ENCODE results near the gene IFIT3. TPM values are rescaled to one million over a fixed set of nuclear protein-coding genes. Genes with fewer than 3 reads are reported as not detected.
"Not testable (repeated sequence)": the region's sequence is repeated elsewhere in the genome, so short reads cannot be mapped to it uniquely, and the experiment has no call there.

The IFIT3 gene
- total RNA-seq, 1 donor from 2014 or later = not detected

DNA sequence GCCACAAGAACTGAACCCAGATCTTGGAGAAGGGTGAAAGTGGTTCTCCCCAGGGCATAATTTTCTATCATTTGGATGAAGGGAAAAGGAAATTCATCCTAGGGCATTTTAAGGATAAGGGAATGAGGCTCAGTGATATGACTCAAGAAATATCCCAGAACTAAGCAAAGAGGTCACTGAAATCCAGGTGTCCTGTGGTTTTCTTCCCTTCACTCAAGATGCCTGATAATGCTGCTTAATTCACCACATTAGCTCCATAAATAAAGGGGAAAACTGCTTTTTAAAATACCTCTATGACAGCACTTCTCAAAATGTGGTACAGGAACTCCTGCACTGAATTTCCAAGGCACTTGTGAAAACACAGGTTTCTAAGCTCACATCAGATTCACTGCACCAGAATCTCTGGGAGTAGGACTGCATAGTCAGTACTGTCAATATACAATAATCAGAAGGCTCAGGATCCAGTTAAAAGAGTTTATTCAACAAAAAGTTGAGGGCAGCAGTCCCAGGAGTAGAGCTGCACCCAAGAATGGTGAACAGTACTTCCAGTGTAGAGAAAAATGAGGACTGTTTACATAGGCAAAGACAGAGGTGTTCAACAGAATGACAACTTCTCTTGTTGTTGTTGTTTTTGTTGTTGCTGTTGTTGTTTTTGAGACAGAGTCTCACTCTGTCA is 2.9 kb downstream of the IFIT3 start:
- no peaks in the 10 kb centered on the region for H3K9me3 Mint-ChIP-seq
- Histone ChIP-seq H3K27me3 (no peaks in the 10 kb centered on the region), H3K9me3 (ENCODE audit: low read depth) (no peaks in the 10 kb centered on the region), H3K36me3 (no peaks in the 10 kb centered on the region), H3K9ac (no peak overlapping the region), H3K79me2 (ENCODE audit: low read depth) (no peaks in the 10 kb centered on the region), H2AFZ (replicated peaks) (no peak overlapping the region), H3K4me1 (peaks cover 36% of the 10 kb centered on the region), H3K27ac (no peak overlapping the region), H3K4me2 (no peak overlapping the region), H4K20me1 (ENCODE audit: low read depth) (no peaks in the 10 kb centered on the region), H3K4me3 (no peak overlapping the region), H3F3A (ENCODE audit: low read depth) (peaks cover 13% of the 10 kb centered on the region)
- DNase-seq (ENCODE audit: low spot score) = no peak
- no peak overlapping the region for H3K27ac Mint-ChIP-seq
- TF ChIP-seq EZH2 (IDR thresholded peaks at IDR 0.05) (no peak), EZH2phosphoT487 (IDR thresholded peaks at IDR 0.05) (no peak)
- TF ChIP-seq, protein P1, sequence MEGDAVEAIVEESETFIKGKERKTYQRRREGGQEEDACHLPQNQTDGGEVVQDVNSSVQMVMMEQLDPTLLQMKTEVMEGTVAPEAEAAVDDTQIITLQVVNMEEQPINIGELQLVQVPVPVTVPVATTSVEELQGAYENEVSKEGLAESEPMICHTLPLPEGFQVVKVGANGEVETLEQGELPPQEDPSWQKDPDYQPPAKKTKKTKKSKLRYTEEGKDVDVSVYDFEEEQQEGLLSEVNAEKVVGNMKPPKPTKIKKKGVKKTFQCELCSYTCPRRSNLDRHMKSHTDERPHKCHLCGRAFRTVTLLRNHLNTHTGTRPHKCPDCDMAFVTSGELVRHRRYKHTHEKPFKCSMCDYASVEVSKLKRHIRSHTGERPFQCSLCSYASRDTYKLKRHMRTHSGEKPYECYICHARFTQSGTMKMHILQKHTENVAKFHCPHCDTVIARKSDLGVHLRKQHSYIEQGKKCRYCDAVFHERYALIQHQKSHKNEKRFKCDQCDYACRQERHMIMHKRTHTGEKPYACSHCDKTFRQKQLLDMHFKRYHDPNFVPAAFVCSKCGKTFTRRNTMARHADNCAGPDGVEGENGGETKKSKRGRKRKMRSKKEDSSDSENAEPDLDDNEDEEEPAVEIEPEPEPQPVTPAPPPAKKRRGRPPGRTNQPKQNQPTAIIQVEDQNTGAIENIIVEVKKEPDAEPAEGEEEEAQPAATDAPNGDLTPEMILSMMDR (IDR thresholded peaks at IDR 0.05) = no peak
- H3K4me3 Mint-ChIP-seq = no peak overlapping the region
- H3K27me3 Mint-ChIP-seq (ENCODE audit: insufficient read depth, low read depth) = peaks cover 11% of the 10 kb centered on the region
- H3K4me1 Mint-ChIP-seq = peaks cover 52% of the 10 kb centered on the region
- no peaks in the 10 kb centered on the region for H3K36me3 Mint-ChIP-seq

DNA sequence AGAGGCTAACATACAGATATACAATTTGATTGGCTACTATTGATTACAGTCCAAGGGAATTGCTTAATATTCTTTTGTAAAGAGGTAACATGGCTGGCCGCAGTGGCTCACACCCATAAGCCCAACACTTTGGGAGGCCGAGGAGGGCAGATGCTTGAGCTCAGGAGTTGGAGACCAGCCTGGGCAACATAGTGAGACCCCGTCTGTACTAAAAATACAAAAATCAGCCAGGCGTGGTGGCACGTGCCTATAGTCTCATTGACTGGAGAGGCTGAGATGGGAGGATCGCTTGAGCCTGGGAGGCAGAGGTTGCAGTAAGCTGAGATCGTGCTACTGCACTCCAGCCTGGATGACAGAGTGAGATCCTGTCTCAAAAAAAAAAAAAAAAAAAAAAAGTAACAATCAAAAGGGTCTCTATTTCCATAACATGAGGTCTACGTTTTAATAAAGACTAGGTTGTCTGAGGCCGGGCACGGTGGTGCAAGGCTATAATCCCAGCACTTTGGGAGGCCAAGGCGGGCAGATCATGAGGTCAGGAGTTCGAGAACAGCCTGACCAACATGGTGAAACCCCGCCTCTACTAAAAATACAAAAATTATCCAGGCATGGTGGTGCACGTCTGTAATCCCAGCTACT is 3.8 kb downstream of the IFIT3 start:
- H3K9ac ChIP-seq; DNase-seq (ENCODE audit: low spot score); H3K27ac ChIP-seq; H3K4me3 ChIP-seq; H3K79me2 ChIP-seq (ENCODE audit: low read depth); H3K36me3 ChIP-seq; H3K36me3 Mint-ChIP-seq; H3K4me2 ChIP-seq; H3K9me3 Mint-ChIP-seq; H3K27me3 ChIP-seq; H2AFZ ChIP-seq (replicated peaks); H3K27ac Mint-ChIP-seq; H3K9me3 ChIP-seq (ENCODE audit: low read depth); H4K20me1 ChIP-seq (ENCODE audit: low read depth); H3K4me3 Mint-ChIP-seq: not testable (repeated sequence)
- peaks cover 52% of the 10 kb centered on the region for H3K4me1 Mint-ChIP-seq
- peaks cover 11% of the 10 kb centered on the region for H3K27me3 Mint-ChIP-seq (ENCODE audit: insufficient read depth, low read depth)
- Histone ChIP-seq H3F3A (ENCODE audit: low read depth) (peaks cover 13% of the 10 kb centered on the region), H3K4me1 (peaks cover 36% of the 10 kb centered on the region)

GRCh38 chr10:89332123-89332633 is 4.4 kb downstream of the IFIT3 start:
- Histone ChIP-seq H3K9ac (no peak overlapping the region), H4K20me1 (ENCODE audit: low read depth) (no peaks in the 10 kb centered on the region), H3K4me1 (peaks cover 36% of the 10 kb centered on the region), H3K36me3 (no peaks in the 10 kb centered on the region), H3K79me2 (ENCODE audit: low read depth) (no peaks in the 10 kb centered on the region), H3K27me3 (no peaks in the 10 kb centered on the region), H3K9me3 (ENCODE audit: low read depth) (no peaks in the 10 kb centered on the region), H3K27ac (no peak overlapping the region), H3K4me2 (peak overlapping the region; percentile 31), H3F3A (ENCODE audit: low read depth) (peaks cover 13% of the 10 kb centered on the region), H3K4me3 (no peak overlapping the region), H2AFZ (replicated peaks) (peak overlapping the region; percentile 86)
- TF ChIP-seq, protein P1 (IDR thresholded peaks at IDR 0.05) = no peak
- TF ChIP-seq EZH2 (IDR thresholded peaks at IDR 0.05) (no peak), EZH2phosphoT487 (IDR thresholded peaks at IDR 0.05) (no peak)
- Mint-ChIP-seq H3K36me3 (no peaks in the 10 kb centered on the region), H3K27me3 (ENCODE audit: insufficient read depth, low read depth) (peaks cover 8% of the 10 kb centered on the region), H3K27ac (no peak overlapping the region), H3K9me3 (no peaks in the 10 kb centered on the region), H3K4me3 (no peak overlapping the region), H3K4me1 (peaks cover 50% of the 10 kb centered on the region)
- DNase-seq (ENCODE audit: low spot score) = no peak

DNA sequence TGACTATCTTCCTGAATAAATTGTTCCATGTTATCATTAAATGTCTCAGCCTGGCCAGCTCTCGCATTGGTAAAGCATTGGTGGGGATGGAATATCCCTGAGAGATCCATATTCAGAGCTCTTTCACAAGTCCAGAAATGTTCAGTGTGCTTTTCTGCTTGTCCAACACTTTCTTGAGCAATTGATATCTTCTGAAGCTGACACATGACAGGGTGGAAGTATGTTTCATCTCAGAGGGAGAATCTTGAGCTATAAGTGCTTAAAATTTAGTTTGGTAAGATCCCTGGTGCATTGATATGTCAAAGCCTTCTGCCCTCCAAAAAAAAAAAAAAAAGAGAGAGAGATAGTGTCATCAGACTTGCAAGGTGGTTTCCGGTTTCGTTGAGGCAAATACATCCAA is 7.4 kb downstream of the IFIT3 start:
- H3K4me3 Mint-ChIP-seq = no peak overlapping the region
- H3K9me3 ChIP-seq (ENCODE audit: low read depth) = no peaks in the 10 kb centered on the region
- no peak overlapping the region for H3K27ac ChIP-seq
- no peaks in the 10 kb centered on the region for H3K79me2 ChIP-seq (ENCODE audit: low read depth)
- H3K4me2 ChIP-seq = no peak overlapping the region
- H3K27ac Mint-ChIP-seq = no peak overlapping the region
- H3K4me3 ChIP-seq = no peak overlapping the region
- H3K27me3 ChIP-seq = no peaks in the 10 kb centered on the region
- H3K9me3 Mint-ChIP-seq = no peaks in the 10 kb centered on the region
- no peaks in the 10 kb centered on the region for H4K20me1 ChIP-seq (ENCODE audit: low read depth)
- H3K4me1 ChIP-seq = peaks cover 23% of the 10 kb centered on the region
- peaks cover 27% of the 10 kb centered on the region for H3K4me1 Mint-ChIP-seq
- TF ChIP-seq, protein P1 (IDR thresholded peaks at IDR 0.05) = no peak
- no peak for TF ChIP-seq EZH2phosphoT487 (IDR thresholded peaks at IDR 0.05)
- TF ChIP-seq EZH2 (IDR thresholded peaks at IDR 0.05) = no peak
- peaks cover 13% of the 10 kb centered on the region for H3F3A ChIP-seq (ENCODE audit: low read depth)
- no peak overlapping the region for H2AFZ ChIP-seq (replicated peaks)
- H3K9ac ChIP-seq = no peak overlapping the region
- peaks cover 8% of the 10 kb centered on the region for H3K27me3 Mint-ChIP-seq (ENCODE audit: insufficient read depth, low read depth)
- peaks cover 2% of the 10 kb centered on the region for H3K36me3 Mint-ChIP-seq
- no peaks in the 10 kb centered on the region for H3K36me3 ChIP-seq
- no peak for DNase-seq (ENCODE audit: low spot score)

Data from neural progenitor cell (in vitro differentiated cells).